ENCODE measurements around the gene IFRD1.

DNA sequence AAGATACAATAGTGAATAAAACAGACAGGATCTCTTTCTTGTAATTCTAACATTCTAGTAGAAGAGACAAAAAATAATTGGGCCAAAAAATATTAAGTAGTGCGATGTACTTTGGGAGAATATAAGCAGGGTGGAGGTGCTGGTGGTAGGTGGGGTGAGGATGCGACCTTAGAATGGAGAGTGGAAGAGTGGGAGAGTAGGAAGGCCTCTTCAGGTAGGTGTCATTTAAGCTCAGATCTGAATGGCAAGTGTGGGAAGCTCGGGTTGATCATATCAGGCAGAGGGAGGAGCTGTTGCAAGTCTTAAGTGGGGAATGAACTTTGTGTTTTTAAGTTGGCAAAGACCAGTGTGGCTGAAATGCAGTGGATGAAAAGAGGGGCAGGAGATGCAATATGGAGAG, 3.8 kb upstream of the IFRD1 start:
- TF ChIP-seq GATA2 (IDR thresholded peaks at IDR 0.05; ENCODE audit: low read depth, low read length) = no peak
- no peak for TF ChIP-seq GATA3 (IDR thresholded peaks at IDR 0.05; ENCODE audit: low read depth, low read length)
